Neutrophil (primary cell): Measurements from ENCODE around the gene SYCE3.

Experiments used
- H3K27ac ChIP-seq: fragments of 200-600 bp; sonication (generic); 2 replicates; pipeline ENCODE4 v1.5.1; 2016; ENCODE audit warnings: mild to moderate bottlenecking, moderate library complexity
- H3K27me3 ChIP-seq: fragments of 200-600 bp; sonication (generic); 2 replicates; pipeline ENCODE4 v1.6.0; 2016; ENCODE audit warnings: mild to moderate bottlenecking
- H3K36me3 ChIP-seq: fragments of 200-600 bp; sonication (generic); 2 replicates; pipeline ENCODE4 v1.5.1; 2017
- H3K4me1 ChIP-seq, 2 experiments: fragments of 200-600 bp in 1 of 2; sonication (generic) in 1 of 2; 1 replicate in 1 of 2; 2 replicates in 1 of 2; pipeline versions ENCODE4 v1.5.1 to v1.6.1; 2013 to 2016; ENCODE audit warnings: low read depth in 1 of 2, low read length in 1 of 2, mild to moderate bottlenecking in 1 of 2, moderate library complexity in 1 of 2; ENCODE audit not compliant: control insufficient read depth in 1 of 2, insufficient read depth in 1 of 2
- H3K4me3 ChIP-seq, 2 experiments: fragments of 200-600 bp in 1 of 2; sonication (generic) in 1 of 2; 1 replicate in 1 of 2; 2 replicates in 1 of 2; pipeline ENCODE4 v1.5.1; 2013 to 2016; ENCODE audit warnings: low read depth in 1 of 2, low read length in 1 of 2, mild to moderate bottlenecking in 1 of 2, moderate library complexity in 1 of 2
- H3K9me3 ChIP-seq: fragments of 200-600 bp; sonication (generic); 2 replicates; pipeline ENCODE4 v1.5.1; 2016
- CTCF ChIP-seq: fragments of 200-600 bp; sonication (generic); IDR thresholded peaks from 2 replicates; pipeline ENCODE4 v1.5.1; 2016; ENCODE audit warnings: antibody characterized with exemption

SYCE3 gene

DNA sequence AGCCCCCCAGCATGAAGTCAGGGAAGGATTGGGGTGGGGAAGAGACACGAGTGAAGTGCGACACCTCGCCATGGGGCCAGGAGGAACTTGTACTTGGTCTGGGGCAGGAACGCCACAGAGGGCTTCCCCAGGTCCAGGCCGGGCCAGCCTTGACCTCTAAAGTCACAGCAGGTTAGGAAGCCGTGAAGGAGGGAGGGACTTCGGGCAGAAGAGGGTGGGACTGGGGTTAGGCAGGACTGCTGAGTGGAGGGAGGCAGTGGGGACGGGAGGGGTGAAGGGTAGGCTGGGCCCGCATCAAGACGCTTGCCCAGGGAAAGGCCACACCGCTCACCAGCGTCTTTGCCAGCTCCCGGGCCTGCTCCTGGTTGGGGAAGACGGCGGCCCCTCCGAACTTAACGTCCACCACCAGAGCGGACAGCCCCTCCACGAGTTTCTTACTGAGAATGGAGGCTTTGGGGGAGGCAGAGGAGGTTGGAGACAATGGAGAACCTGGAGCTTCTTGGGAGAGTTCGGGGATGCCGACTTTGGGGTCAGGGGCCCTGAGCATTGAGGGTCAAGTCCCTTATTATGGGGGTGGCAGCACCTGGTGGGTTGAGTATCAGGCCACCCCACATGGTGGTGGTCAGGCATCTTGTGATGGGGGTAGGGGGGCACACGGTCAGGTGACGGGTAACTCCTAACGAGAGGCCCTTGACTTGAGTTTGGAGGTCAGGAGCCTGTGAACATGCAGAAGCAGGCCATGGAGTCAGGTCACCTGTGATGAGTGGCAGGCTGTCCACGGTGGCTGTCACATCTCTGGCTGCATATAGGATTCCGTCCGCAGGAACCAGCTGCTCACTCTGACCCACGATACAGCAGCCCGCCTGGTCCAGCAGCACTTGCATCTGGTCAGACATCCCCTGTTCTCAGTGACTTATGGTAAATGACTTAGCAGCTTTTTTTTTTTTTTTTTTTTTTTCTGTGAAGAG is 35.6 kb downstream of the SYCE3 start:
- peaks cover 44 to 52% of the 10 kb centered on the region in 2 experiments for H3K4me1 ChIP-seq
- peak overlapping the region; percentile 98 for H3K27ac ChIP-seq
- peak overlapping the region; percentile 81 to 98 for H3K4me3 ChIP-seq
- H3K9me3 ChIP-seq, result no peaks in the 10 kb centered on the region
- H3K36me3 ChIP-seq, result peaks cover 37% of the 10 kb centered on the region
- H3K27me3 ChIP-seq, result no peaks in the 10 kb centered on the region
- TF ChIP-seq CTCF, result no peak

DNA sequence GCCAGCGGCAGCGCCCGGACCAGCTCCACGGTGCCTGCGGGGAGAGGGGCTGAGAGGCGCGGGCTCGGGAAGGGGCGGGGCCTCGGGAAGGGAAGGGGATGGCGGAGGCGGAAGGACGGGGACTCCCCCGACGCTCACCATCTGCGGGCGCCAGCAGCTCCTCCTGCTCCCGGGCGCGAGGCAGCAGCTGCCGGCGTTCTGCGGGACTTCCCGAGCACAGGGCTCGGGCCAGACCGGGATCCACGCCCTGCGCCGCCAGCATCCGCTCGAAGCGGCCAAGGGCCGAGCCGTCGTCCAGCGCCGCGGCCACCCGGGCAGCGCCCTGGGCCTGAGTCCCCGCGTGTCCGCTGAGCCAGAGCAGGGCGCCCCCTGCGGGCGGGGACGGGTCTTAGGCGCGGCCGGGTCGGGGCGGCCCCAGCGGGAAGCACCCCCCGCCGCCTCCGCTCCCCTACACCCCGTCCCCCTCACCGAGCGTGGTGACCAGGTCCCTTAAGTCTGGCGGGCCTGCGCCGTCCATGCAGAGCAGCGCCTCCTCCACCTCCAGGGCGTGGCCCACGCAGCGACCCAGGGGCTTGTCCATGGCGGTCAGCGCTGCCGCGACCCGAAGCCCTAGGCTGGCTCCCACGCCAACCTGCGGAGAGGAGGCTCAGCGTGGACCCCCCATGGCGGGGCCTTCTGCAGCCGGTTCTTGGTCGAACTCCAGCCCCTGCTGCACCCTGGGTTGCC is 36.4 kb downstream of the SYCE3 start:
- H3K27ac ChIP-seq, result peak overlapping the region; percentile 98
- H3K36me3 ChIP-seq, result peaks cover 46% of the 10 kb centered on the region
- H3K9me3 ChIP-seq, result no peaks in the 10 kb centered on the region
- TF ChIP-seq CTCF, result peak; percentile 83
- H3K4me3 ChIP-seq, result peak overlapping the region; percentile 81 to 98
- H3K27me3 ChIP-seq, result no peaks in the 10 kb centered on the region
- H3K4me1 ChIP-seq, result peaks cover 44 to 49% of the 10 kb centered on the region in 2 experiments

DNA sequence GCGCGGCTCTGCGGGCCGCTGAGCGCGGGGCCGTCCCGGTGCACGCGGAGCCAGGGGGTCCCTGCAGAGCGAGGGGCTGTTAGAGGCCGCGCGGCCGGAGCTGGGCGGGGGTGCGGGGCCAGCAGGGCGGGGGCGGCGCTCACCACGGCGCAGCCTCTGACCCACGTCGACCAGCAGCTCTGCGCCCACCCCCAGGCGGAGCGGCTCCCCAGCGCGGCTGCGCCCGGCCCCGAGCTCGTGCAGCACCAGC is 36.9 kb downstream of the SYCE3 start:
- H3K4me3 ChIP-seq, result peak overlapping the region; percentile 81 to 98
- H3K4me1 ChIP-seq, result peaks cover 44 to 49% of the 10 kb centered on the region in 2 experiments
- no peaks in the 10 kb centered on the region for H3K27me3 ChIP-seq
- no peaks in the 10 kb centered on the region for H3K9me3 ChIP-seq
- TF ChIP-seq CTCF, result no peak
- H3K27ac ChIP-seq, result peak overlapping the region; percentile 98
- peaks cover 51% of the 10 kb centered on the region for H3K36me3 ChIP-seq

DNA sequence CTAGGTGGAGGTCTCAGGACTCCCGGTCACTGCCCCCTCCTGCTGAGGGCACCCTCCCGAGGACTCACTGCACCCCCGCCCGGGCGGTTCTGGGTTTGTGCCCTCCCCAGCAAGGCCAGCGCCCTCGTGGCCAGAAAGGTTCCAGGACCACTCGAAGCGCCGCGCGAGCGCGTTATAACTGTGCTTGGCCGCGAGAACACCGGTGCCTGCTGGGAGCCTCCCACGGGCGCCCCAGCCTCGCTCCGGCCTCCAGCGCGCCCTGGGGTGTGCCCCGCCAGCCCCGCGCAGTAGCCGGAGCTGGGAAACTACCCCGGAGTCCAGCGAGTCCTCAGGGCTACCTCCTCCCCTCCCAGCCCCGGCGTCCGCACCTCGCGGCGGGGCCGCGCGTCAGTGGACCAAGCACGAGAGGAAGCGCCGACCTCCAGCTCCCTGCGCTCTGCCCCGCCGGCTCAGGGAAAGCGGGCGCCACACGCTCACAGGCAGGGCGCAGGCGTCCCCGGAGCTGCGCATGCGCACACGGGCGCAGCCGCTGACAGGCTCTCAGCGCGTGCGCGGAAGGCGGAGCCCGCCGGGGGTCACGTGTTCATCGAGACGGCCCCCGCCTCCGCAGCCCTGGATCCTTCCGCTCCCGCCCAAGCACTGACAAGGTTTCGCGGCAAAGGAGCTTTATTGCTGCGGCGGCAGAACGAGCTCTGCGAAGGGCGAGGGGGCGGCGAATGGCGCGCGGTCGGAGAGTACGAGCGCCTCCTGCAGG is 37.4 kb downstream of the SYCE3 start, which contains the start of gene SCO2:
Gene SCO2, minus strand, starts transcription at position 495 of the 754 bp plus-strand sequence. CDS start 1,187 bp downstream, outside the sequence.
- no peaks in the 10 kb centered on the region for H3K9me3 ChIP-seq
- H3K27me3 ChIP-seq, result no peaks in the 10 kb centered on the region
- H3K27ac ChIP-seq, result peak within 1 kb of the TSS; percentile 98
- TF ChIP-seq CTCF, result peak; percentile 50
- H3K36me3 ChIP-seq, result peaks cover 52% of the 10 kb centered on the region
- H3K4me1 ChIP-seq, result peaks cover 44 to 46% of the 10 kb centered on the region in 2 experiments
- peak within 1 kb of the TSS; percentile 81 to 98 for H3K4me3 ChIP-seq

GRCh38 chr22:50524676-50525103 is 38.0 kb downstream of the SYCE3 start:
- TF ChIP-seq CTCF, result no peak
- H3K9me3 ChIP-seq, result no peaks in the 10 kb centered on the region
- H3K4me3 ChIP-seq, result peak overlapping the region; percentile 81 to 98
- peaks cover 52% of the 10 kb centered on the region for H3K36me3 ChIP-seq
- peak overlapping the region; percentile 98 for H3K27ac ChIP-seq
- H3K4me1 ChIP-seq, result peaks cover 44 to 46% of the 10 kb centered on the region in 2 experiments
- H3K27me3 ChIP-seq, result no peaks in the 10 kb centered on the region
